Amniotic stem cell (primary cell): ENCODE measurements around the gene RNF38.
"Not testable (repeated sequence)": the region's sequence is repeated elsewhere in the genome, so short reads cannot be mapped to it uniquely, and the experiment has no call there.

Source experiments
- DNase-seq: peaks from one replicate; lab custom pipeline; 2025; lab: John Stamatoyannopoulos, UW

The RNF38 gene

DNA sequence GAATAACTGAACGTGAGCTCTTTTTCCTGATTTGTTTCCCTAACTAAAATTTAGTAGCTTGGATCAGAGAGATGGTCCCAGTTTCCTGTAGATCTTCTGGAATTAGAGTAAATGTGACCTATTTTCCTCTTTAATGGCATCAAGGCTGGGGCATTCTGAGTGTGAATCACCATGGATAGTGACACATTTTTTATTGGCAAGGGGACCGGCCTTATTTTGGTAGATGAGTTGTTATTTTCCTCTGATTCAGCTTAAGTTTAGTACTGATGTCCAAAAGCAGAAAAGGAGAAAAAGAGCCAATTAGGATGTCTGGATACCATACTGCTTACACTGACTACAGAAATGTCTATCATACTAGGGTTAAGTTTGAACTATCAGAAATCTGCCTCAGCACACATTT is 68.1 kb downstream of the RNF38 start:
- DNase-seq, result no peak

DNA sequence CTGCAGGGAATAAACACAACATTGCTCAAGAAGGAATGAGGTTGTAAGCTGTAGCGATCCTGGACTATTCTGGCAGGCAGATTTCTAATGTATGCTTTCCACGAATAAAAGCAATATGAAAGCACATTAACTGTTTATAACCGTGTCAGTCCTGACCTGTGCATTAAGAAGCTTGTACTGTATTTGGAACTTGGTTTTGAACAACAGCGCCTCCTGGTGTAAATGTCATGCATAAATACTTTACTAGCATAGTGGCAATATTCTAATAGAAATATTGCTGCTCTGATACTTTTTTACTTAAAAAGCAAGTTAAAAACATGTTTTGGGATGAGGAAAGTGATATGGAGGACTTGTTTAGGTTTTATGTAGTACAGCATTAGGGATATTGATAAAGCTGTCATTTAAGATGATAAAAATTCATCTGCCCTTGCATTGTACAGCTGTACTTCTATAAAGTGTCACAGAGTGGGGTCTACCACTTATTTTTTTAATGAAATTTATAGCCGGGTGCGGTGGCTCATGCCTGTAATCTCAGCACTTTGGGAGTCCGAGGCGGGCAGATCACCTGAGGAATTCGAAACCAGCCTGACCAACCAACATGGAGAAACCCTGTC is 71.2 kb downstream of the RNF38 start:
- DNase-seq, result peak; percentile 59

DNA sequence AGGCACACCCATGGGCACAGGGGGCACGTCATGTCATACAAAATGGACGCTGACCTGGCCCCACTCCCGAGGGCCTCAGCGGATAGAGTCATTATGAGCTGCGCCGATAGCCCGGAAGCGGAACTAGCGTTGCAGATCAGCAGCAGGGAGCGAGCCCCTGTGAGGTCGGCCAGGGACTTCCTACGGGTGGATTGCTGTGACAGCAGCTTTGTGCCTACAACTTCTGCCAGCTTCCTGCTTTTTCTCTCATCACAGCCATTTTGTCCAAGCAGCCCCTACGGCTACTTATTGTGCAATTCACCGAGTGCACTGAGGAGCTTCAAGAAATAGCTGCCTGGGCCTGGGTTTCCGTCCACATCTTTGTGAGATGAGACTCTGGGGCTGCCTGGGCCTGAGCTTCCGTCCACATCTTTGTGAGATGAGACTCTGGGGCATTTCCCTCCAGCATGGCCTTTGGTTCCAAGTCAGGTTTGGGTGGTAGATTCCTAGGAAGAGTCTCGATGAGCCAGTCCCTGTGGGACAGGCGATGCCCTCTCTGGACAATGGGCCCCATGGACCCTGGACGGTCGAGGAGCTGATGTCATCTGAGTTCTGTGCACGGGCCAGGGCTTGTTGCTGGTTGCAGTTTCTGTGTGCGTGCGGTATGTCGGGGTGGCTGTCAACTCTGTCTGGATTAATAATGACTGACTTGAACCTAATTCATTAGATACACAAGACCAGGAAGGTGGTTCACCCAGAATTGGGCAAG is 74.8 kb downstream of the RNF38 start:
- DNase-seq, result no peak

DNA sequence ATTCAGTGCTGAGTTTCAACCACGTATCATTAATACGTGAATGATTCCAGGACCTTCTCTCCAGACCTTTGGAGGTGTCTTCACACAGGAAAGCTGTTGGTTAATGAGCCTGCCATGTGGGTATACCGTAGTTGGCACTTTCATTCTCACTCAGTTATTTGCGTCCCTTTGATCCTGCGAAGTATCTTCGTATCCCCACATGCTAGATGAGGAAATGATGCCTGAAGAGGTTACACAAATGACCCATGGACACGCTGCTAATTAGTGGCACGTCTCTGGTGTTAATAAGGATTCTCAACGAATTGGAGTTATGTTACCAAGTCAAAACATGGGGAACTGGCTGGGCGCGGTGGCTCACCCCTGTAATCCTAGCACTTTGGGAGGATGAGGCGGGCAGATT is 76.1 kb downstream of the RNF38 start:
- DNase-seq, result no peak

DNA sequence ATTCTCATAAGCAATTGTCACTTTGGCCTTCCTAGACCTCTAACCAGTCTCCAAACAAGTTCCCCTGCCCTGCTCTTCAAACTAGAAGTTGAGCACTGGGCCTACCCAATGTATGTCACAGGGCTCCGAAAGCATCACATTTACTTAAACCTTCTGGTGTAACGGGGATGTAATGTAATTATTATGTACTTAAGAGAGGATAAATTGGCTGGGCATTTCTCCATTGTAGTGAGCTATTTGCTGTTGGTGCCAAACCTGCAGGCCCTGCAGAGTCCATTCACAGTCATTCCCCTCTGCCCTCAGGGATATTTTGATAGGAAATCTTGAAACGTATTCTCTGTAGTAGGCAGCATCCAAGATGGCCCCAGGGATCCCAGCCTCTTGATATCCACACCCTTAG is 77.6 kb downstream of the RNF38 start:
- DNase-seq, result no peak

DNA sequence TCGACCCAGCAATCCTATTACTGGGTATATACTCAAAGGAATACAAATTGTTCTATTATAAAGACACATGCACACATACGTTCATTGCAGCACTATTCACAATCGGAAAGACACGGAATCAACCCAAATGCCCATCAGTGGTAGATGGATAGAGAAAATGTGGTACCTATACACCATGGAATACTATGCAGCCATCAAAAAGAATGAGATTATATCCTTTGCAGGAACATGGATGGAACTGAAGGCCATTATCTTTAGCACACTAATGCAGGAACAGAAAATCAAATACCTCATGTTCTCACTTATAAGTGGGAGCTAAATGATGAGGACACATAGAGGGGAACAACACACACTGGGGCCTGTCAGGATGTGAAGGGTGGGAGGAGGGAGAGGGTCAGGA is 78.2 kb downstream of the RNF38 start:
- not testable (repeated sequence) for DNase-seq

DNA sequence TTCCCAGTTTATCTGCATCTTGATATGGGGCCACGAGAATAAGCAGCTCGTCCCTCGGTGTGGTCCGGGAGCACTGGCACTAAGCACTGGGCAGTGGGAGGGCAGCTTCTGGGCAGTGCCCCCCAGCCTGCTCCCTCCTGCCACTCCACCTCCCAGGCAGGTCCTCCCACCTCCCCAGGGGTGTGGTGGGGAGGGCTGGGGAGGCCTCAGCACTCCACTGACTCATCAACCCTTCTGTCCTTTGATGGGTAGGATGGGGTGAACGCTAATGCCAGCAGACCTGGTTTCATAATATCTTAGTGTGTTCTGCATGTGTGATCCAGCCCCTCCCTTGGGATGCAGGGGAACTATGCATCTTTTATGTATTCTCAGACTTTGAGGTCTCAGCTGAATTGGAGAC is 79.6 kb downstream of the RNF38 start:
- no peak for DNase-seq

DNA sequence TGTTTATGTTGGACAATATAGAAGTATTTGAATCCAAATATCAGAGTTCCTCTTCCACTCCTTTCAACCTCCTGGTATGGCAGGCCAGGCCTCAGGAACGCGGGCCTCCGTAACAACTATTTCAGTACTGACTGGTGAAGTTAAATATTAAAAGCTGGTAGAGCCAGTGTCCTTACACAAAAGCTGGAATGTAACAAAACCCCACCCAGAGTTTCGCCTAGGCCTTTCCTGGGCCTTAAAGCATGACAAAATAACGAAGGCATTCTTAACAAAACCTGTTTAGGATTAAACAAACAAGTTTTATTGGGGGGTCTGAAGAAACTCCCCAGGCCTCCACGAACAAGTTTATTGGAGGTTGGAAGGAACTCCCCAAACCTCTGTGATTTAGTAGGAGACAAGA is 80.3 kb downstream of the RNF38 start:
- no peak for DNase-seq

DNA sequence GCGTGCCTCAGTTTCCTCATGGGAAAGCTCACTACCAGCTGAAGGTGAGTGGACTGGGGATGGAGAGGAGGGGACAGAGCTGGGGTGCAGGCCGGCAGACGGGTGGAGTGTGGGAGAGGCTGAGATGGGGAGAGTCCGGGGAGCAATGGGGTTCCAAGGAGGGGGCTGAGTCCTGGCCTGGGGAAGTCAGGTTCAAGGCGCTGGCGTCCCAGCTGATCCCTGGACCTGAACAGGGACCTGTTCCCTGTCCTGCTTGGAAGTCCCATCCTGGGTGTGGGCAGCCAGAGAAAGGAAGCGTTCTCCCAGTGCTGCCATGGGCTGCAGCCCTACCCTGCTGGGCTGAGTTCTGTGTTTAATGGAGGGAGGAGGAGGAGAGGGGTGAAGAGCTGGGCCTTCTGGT is 80.9 kb downstream of the RNF38 start:
- no peak for DNase-seq

DNA sequence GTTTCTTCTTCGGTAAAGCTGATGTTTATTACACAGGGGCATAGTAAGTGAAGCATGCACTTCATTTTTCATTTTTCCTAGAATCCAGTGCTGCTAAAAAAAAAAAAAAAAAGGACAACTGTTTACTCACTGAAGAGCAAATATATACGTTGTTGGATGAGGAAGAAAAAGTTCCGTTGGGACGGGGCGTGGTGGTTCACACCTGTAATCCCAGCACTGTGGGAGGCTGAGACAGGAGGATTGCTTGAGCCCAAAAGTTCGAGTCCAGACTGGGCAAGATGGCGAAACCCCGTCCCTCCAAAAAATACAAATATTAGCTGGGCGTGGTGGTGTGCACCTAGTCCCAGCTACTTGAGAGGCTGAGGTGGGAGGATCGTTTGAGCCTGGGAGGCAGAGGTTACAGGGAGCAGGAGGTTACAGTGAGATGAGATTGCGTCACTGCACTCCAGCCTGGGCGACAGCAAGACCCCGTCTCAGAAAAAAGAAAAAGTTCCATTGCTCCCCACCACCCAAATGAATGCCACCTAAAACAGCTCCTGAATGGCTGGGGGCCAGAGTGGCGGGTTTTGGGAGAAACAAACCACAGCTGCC is 81.8 kb downstream of the RNF38 start:
- no peak for DNase-seq

DNA sequence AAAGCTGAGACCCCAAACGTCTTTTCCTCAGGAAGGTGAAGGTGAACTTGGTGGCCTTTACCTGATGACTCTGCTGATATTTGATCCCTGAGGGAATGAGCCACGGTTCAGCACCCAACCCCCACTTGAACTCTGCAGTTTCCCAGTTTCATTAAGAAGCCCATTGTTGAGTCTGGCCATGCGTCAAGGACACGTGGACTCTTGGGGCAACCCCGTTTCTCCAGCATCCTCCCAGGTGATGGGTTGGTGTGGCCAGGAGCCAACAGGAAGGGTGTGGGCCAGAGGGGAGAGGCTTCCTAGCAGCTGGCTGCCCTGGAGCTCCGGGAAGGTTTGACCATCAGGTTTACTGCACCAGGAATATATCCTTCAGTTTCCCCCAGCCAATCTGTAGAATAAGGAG is 82.3 kb downstream of the RNF38 start:
- no peak for DNase-seq

DNA sequence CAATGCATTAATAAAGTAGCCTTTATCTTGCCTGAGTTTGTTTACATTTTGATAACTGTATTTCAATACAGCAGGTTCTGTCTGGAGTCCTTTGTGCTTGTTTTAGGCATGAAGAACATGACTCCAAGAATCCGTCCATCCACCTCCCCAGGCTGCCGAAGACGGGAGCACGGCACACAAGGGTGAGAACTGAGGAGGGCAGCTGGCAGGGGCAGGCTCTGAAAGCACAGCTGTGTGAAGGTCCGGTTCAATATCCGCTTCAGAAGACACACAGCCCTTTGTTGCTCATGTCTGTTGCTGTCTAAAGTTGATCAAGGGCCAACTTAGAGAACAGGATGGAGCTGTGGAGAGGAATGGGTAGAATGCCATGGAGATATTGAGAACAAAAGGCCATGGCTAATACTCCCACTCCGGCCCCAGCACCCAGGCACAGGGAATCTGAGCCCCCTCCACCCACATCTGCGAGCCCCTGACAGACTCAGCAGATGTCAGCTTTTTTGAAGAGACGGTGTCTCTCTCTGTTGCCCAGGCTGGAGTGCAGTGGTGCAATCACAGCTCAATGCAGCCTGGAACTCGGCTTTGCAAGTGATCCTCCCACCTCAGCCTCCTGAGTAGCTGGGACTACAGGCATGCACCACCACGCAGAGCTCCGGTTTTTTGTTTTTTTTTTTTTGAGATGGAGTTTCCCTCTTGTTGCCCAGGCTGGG is 83.3 kb downstream of the RNF38 start:
- no peak for DNase-seq

DNA sequence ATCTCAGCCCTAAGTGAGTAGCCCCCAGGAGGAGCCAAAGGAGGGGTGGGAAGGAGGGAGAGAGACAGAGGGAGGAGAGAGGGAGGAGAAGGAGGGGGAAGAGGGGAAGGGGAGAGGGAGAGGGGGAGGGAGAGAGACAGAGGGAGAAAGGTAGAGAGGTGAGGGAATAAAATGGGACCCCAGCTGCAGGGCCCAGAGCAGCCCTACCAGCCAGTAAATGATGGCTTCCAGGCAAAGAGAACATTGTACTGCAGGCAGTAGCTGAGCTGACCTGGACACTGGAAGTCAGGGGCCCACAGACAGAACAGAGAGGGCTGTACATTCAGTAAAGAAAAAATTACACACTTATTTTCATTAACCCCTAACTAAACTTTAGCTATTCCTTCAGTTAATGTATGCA is 84.0 kb downstream of the RNF38 start:
- DNase-seq, result no peak

DNA sequence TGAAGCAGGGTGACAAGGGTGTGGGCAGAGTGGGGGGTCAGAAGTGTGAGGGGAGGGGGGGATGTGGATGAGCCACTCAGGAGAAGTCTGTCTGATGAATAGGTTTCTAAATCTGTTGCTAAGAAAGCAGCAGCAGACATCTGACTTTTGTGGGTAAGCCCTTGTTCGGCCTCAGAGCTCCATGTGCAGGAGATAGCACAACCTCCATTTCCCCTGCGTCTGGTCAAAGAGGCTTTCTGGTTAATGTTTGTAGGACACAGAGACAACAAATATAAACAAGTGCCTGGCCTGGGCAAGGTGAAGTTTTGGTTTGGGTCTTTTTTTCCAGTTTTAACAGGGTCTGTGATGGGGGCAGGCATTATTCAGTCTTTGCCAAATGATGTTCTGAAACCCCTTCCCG is 84.8 kb downstream of the RNF38 start:
- DNase-seq, result no peak

DNA sequence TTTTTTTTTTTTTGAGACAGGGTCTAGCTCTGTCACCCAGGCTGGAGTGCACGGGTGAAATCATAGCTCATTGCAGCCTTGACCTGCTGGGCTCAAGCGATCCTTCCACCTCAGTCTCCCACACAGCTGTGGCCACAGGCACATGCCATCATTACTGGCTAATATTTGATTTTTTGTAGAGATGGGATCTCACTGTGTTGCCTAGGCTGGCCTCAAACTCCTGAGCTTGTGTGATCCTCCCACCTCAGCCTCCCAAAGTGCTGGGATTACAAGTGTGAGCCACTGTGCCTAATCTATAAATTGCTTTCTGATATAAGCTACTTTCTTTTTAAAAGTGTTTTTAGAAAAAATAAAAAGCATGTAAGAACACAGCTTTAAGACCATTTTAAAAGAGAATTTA is 85.3 kb downstream of the RNF38 start:
- no peak for DNase-seq

DNA sequence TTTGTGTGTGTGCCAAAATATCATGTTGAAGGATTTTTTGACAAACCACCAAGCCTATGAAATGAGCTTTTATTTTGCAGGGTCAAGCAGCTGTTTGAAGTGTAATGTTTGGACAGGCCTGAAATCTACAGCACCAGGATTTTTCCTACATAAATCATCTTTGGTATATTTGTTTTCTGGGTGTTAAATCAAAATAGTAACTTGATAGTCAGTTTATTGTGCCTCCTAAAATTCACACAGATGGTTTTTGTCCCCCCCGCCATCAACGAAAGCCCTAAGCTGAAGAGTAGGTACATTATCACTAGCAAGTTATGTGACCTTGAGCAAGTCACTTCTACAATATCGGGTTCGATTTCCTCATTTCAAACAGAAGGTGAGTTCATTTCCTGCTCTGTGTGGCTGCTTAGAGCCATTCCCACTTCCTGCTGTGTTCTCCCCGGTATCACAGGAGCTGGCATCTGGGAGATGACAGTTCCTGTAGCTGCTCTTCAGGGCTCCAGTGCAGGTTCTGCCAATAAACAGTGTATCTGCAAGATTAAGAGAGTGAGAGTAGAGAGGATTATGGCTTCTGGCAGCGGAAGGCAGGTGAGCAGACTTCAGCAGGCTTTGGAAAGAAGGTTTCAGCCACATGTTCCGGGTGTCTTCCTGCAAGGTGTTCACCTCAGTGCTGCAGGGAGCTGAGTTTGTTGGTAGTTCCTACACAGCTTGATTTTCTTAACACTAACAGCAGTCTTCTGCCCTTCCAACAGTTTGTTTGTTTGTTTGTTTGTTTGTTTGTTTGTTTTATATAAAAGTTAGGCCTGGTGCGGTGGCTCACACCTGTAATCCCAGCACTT is 93.4 kb downstream of the RNF38 start:
- no peak for DNase-seq

DNA sequence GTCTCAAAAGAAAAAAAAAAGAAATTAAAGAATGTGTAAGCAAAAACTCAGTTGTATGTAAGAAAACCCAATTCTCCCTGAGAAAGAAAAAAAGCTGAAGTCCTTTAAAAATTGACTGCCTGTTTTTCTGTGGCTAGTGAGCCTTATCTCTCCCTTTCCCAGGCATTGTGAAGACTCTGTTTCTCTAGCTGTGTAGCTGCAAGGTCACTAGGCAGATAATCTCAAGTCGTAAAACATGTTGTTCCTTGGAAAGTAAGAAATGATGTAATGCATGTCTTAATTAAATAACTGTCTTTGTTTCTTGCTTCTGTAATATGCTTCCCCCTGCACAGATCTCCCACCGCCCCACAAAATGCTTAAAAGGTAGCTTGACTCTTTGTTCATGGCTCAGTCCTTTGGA is 95.7 kb downstream of the RNF38 start:
- DNase-seq, result not testable (repeated sequence)

DNA sequence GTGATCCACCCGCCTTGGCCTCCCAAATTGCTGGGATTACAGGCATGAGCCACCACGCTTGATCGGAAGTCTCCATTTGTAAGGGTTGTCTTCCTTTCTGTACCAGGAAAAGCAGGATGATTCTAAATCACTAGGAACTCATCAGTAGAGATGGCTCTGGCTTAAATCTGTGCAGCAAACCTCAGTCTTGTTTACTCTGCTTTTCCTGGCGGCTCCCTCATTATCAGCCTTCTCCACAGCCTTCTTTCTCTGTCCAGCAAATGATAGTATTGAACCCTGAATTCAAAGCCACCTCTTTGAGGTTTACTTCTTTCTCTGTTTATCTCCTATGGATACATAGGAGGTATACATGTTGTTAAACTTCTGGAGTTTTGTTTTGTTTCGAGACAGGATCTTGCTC is 98.8 kb downstream of the RNF38 start:
- DNase-seq, result no peak

DNA sequence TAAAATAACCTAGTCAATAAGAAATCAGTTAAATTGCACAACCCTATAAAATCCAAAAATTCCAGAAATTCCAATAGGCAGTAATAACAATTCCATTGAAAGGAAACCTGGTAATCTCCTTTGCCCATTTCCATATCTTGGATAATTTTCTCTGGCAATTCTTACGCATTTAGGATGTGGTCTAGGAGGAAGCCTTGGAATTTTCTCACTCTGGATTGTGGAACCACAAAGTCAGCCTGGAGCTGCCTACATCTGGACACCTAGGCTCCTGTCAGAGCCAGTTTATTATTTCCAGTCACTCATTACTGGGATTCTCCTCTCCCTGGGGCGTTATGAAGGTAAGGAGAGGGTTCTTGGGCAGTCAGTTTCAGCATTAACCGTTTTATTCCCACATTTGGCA is 101.5 kb downstream of the RNF38 start:
- no peak for DNase-seq

DNA sequence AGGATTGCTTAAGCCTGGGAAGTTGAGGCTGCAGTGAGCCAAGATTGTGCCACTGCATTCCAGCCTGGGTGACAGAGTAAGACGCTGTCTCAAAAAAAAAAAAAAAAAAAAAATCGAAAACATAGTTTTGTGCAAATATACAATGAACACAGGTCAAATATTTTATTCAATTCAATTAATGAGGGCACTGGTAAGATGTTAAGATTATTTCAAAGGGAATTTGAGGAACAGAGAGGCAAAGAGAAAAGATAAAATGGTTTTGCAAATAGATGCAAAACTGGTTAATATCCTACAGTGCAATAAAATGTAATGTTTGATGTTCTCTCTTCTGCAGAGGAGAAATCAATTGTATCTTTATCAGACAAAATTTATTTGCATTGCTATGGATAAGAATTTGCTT is 102.3 kb downstream of the RNF38 start:
- no peak for DNase-seq

DNA sequence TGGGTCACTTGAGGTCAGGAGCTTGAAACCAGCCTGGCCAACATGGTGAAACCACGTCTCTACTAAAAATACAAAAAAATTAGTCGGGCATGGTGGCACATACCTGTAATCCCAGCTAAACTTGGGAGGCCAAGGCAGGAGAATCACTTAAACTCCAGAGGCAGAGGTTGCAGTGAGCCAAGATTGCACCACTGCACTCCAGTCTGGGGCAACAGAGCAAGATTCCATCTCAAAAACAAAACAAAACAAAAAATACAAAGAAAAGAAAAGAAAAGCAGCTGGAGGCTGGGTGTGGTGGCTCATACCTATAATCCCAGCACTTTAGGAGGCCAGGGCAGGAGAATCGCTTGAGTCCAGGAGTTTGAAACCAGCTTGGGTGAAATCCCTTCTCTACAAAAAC is 105.1 kb downstream of the RNF38 start:
- not testable (repeated sequence) for DNase-seq

DNA sequence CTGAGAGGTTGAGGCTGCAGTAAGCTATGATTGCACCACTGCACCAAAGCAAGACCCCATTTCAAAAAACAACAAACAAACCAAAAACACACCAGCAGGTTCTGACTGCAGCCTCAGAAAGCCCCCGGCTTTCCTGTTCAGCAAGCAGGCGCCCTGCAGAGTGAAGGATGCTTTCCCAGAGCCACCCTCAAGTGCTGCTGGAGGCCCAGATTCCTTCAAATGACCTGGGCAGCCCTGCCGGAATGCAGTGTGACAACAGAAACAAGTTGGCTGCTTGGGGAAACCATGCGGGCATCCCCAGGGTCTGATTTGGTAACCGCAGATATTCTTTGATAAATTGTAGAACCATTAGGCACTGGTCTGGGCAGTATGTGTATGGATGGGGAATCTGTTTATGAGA is 106.2 kb downstream of the RNF38 start:
- DNase-seq, result no peak
